GM18873 (cell line): ENCODE measurements around the gene ZNF618.

Experiments
- ATAC-seq: cut with Tn5 transposase; IDR thresholded peaks from one replicate; pipeline ENCODE4 v1.9.1; 2021; ENCODE audit warnings: mild to moderate bottlenecking, moderate library complexity, moderate number of reproducible peaks; ENCODE audit not compliant: unreplicated experiment, low FRiP score

Gene ZNF618

GRCh38 chr9:113998525-113999255 is 122.6 kb downstream of the ZNF618 start:
- no peak for ATAC-seq

- no peak for ATAC-seq
Measured at GRCh38 chr9:113999256-114000062, 123.3 kb downstream of the ZNF618 start.

- ATAC-seq, result no peak
Measured at GRCh38 chr9:114000063-114000454, 124.0 kb downstream of the ZNF618 start.

GRCh38 chr9:114000671-114001409 is 124.7 kb downstream of the ZNF618 start:
- no peak for ATAC-seq

- no peak for ATAC-seq
Measured at GRCh38 chr9:114001410-114001685, 125.2 kb downstream of the ZNF618 start.

- no peak for ATAC-seq
Measured at GRCh38 chr9:114001794-114002261, 125.7 kb downstream of the ZNF618 start.

GRCh38 chr9:114002271-114002985 is 126.3 kb downstream of the ZNF618 start:
- no peak for ATAC-seq

GRCh38 chr9:114002986-114003350 is 126.9 kb downstream of the ZNF618 start:
- no peak for ATAC-seq

GRCh38 chr9:114003351-114003750 is 127.2 kb downstream of the ZNF618 start:
- no peak for ATAC-seq

- no peak for ATAC-seq
Measured at GRCh38 chr9:114003758-114004157, 127.6 kb downstream of the ZNF618 start.

GRCh38 chr9:114004221-114004716 is 128.2 kb downstream of the ZNF618 start:
- ATAC-seq, result no peak

- ATAC-seq, result no peak
Measured at GRCh38 chr9:114005371-114006154, 129.5 kb downstream of the ZNF618 start.

- ATAC-seq, result no peak
Measured at GRCh38 chr9:114006155-114006550, 130.0 kb downstream of the ZNF618 start.

- no peak for ATAC-seq
Measured at GRCh38 chr9:114006931-114007691, 131.0 kb downstream of the ZNF618 start.

- ATAC-seq, result no peak
Measured at GRCh38 chr9:114007991-114008666, 132.0 kb downstream of the ZNF618 start.

- ATAC-seq, result no peak
Measured at GRCh38 chr9:114008667-114009410, 132.7 kb downstream of the ZNF618 start.

- no peak for ATAC-seq
Measured at GRCh38 chr9:114011313-114011712, 135.2 kb downstream of the ZNF618 start.

GRCh38 chr9:114012126-114012525 is 136.0 kb downstream of the ZNF618 start:
- no peak for ATAC-seq
